CD4-positive, alpha-beta T cell treated with Interleukin-17A for 4 hours (primary cell): Measurements from ENCODE around the gene SNED1.
A peak's percentile ranks its signal among the peaks of the same experiment; 100 is the strongest.

Source experiments
- DNase-seq: peaks from one replicate; pipeline ENCODE4 v3.0.0-alpha.2; 2020; ENCODE audit warnings: mixed read lengths

SNED1 gene

GRCh38 chr2:241030883-241031282, 32.5 kb downstream of the SNED1 start:
- DNase-seq = no peak

- no peak for DNase-seq
Observed at GRCh38 chr2:241031436-241032165, 33.2 kb downstream of the SNED1 start.

- DNase-seq = no peak
Observed at GRCh38 chr2:241033336-241033987, 35.0 kb downstream of the SNED1 start.

GRCh38 chr2:241033994-241034393, 35.6 kb downstream of the SNED1 start:
- DNase-seq = no peak

GRCh38 chr2:241034490-241035141, 36.2 kb downstream of the SNED1 start:
- DNase-seq = no peak

- DNase-seq = peak; percentile 58
Observed at GRCh38 chr2:241035142-241035817, 36.9 kb downstream of the SNED1 start.

GRCh38 chr2:241035818-241036396, 37.5 kb downstream of the SNED1 start:
- DNase-seq = peak; percentile 51

GRCh38 chr2:241036397-241036963, 38.1 kb downstream of the SNED1 start:
- peak; percentile 66 for DNase-seq

- DNase-seq = peak; percentile 12
Observed at GRCh38 chr2:241036964-241037421, 38.6 kb downstream of the SNED1 start.

- DNase-seq = no peak
Observed at GRCh38 chr2:241037498-241037897, 39.1 kb downstream of the SNED1 start.

- DNase-seq = no peak
Observed at GRCh38 chr2:241038374-241039180, 40.2 kb downstream of the SNED1 start.

GRCh38 chr2:241039416-241039815, 41.0 kb downstream of the SNED1 start:
- no peak for DNase-seq

- DNase-seq = no peak
Observed at GRCh38 chr2:241040081-241040803, 41.8 kb downstream of the SNED1 start.

- no peak for DNase-seq
Observed at GRCh38 chr2:241041589-241042158, 43.3 kb downstream of the SNED1 start.

- DNase-seq = no peak
Observed at GRCh38 chr2:241043581-241043980, 45.2 kb downstream of the SNED1 start.

- DNase-seq = no peak
Observed at GRCh38 chr2:241047253-241048010, 49.0 kb downstream of the SNED1 start.

- no peak for DNase-seq
Observed at GRCh38 chr2:241048149-241048948, 49.9 kb downstream of the SNED1 start.

GRCh38 chr2:241048949-241049343, 50.5 kb downstream of the SNED1 start:
- DNase-seq = no peak
